Measurements from ENCODE around the gene SPRY1. TPM values are rescaled to one million over a fixed set of nuclear protein-coding genes. Genes with fewer than 3 reads are reported as not detected.
A peak's percentile ranks its signal among the peaks of the same experiment; 100 is the strongest.

SPRY1 gene
- total and polyA plus RNA-seq, 8 donors = 84.8 to 126 (median 97.6) TPM

DNA sequence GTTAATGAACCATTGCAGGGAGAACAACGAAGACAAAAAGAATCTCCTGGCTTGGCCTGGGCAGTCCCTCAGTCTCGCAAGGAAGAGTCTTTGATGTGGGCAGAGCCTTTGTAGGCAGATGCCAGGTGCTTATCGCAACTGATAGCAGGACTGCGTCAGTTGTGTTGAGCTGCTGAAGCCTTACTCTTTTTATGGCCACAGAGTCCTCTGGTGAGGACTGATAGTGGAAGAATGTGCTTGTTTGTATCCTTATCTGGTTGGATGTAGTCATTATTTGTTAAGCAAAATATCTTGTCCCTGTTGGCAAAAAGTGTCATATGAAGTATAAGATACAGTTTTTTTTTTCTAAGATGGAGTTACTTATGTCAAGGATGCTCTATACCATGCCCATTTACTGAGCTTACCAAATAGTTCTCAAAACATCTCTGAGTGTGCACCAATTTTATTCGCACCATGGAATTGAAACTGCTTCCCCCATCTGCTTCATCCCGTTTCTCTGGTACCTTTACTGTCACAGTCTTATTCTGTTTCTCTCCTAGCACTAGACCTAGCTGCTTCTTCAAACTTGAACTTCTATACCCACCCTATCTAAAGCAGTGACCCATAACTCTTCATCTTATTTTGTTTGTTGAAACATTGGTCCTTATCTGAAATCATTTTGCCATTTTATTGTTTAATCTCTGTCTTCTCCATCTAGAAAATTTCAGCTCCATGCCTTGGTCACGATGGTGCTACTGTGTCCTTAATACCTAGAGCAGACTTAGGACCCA, 47.0 kb upstream of the SPRY1 start:
- intact Hi-C loops (cut with DNase I) = no loop called here
- H3K27ac ChIP-seq = no peak overlapping the region
- DNase-seq (no peak), ATAC-seq (no peak)
- no peaks in the 10 kb centered on the region for H3K9me3 ChIP-seq
- peaks cover 0 to 5% of the 10 kb centered on the region in 2 donors for H3K4me1 ChIP-seq
- H3K36me3 ChIP-seq = no peaks in the 10 kb centered on the region
- TF ChIP-seq, protein P1, sequence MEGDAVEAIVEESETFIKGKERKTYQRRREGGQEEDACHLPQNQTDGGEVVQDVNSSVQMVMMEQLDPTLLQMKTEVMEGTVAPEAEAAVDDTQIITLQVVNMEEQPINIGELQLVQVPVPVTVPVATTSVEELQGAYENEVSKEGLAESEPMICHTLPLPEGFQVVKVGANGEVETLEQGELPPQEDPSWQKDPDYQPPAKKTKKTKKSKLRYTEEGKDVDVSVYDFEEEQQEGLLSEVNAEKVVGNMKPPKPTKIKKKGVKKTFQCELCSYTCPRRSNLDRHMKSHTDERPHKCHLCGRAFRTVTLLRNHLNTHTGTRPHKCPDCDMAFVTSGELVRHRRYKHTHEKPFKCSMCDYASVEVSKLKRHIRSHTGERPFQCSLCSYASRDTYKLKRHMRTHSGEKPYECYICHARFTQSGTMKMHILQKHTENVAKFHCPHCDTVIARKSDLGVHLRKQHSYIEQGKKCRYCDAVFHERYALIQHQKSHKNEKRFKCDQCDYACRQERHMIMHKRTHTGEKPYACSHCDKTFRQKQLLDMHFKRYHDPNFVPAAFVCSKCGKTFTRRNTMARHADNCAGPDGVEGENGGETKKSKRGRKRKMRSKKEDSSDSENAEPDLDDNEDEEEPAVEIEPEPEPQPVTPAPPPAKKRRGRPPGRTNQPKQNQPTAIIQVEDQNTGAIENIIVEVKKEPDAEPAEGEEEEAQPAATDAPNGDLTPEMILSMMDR (IDR thresholded peaks at IDR 0.05) = no peak
- no peaks in the 10 kb centered on the region for H3K27me3 ChIP-seq
- H3K4me3 ChIP-seq = no peak overlapping the region

DNA sequence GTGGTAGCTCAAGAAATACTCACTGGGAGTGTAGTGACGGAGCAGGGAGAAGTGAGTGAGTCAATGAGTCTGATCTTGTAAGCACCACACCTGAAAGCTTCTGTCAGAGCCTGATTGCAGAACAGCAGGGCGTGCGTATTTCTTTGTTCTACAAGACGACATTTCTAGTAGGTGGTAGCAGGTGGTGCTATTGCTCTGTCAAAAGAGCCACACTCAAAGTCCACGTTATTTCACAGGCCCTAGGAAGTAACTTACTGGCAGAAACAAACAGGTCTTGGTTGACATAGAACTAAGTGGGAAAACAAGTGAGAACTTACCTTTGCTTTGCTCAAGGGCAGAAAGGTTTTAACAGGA, 46.4 kb upstream of the SPRY1 start:
- Histone ChIP-seq H3K9me3 (no peaks in the 10 kb centered on the region), H3K4me3 (no peak overlapping the region), H3K27ac (no peak overlapping the region), H3K27me3 (no peaks in the 10 kb centered on the region), H3K36me3 (no peaks in the 10 kb centered on the region), H3K4me1 (peaks cover 0 to 5% of the 10 kb centered on the region in 2 donors)
- DNase-seq (peak in 1 of 4 donors; percentile 41), ATAC-seq (peak; percentile 10)
- intact Hi-C loops (cut with DNase I) = no loop called here
- TF ChIP-seq, protein P1 (IDR thresholded peaks at IDR 0.05) = no peak

- no peaks in the 10 kb centered on the region for H3K9me3 ChIP-seq
- no peaks in the 10 kb centered on the region for H3K36me3 ChIP-seq
- H3K4me1 ChIP-seq = peaks cover 0 to 5% of the 10 kb centered on the region in 2 donors
- H3K4me3 ChIP-seq = no peak overlapping the region
- TF ChIP-seq, protein P1 (IDR thresholded peaks at IDR 0.05) = no peak
- intact Hi-C loops (cut with DNase I) = no loop called here
- ATAC-seq (no peak), DNase-seq (no peak)
- H3K27ac ChIP-seq = no peak overlapping the region
- H3K27me3 ChIP-seq = no peaks in the 10 kb centered on the region
These were observed 45.9 kb upstream of the SPRY1 start for GRCh38 chr4:123350726-123351125.

GRCh38 chr4:123351713-123352112, 44.9 kb upstream of the SPRY1 start:
- ATAC-seq (peak; percentile 14), DNase-seq (no peak)
- no peak overlapping the region for H3K27ac ChIP-seq
- TF ChIP-seq, protein P1 (IDR thresholded peaks at IDR 0.05) = no peak
- no peaks in the 10 kb centered on the region for H3K27me3 ChIP-seq
- H3K4me3 ChIP-seq = no peak overlapping the region
- no peaks in the 10 kb centered on the region for H3K36me3 ChIP-seq
- intact Hi-C loops (cut with DNase I) = no loop called here
- H3K9me3 ChIP-seq = no peaks in the 10 kb centered on the region
- H3K4me1 ChIP-seq = peaks cover 0 to 5% of the 10 kb centered on the region in 2 donors

- peaks cover 0 to 5% of the 10 kb centered on the region in 2 donors for H3K4me1 ChIP-seq
- DNase-seq (no peak), ATAC-seq (peak; percentile 67)
- intact Hi-C loops (cut with DNase I) = no loop called here
- no peak overlapping the region for H3K4me3 ChIP-seq
- TF ChIP-seq, protein P1 (IDR thresholded peaks at IDR 0.05) = no peak
- no peaks in the 10 kb centered on the region for H3K9me3 ChIP-seq
- no peaks in the 10 kb centered on the region for H3K27me3 ChIP-seq
- peak overlapping the region in 1 of 2 donors; percentile 50 for H3K27ac ChIP-seq
- no peaks in the 10 kb centered on the region for H3K36me3 ChIP-seq
These were observed 44.2 kb upstream of the SPRY1 start for GRCh38 chr4:123352240-123352945.

Measured in left lung (tissue), 10 donors.